HepG2 (cell line): ENCODE measurements around the gene SRCIN1.

Source experiments
- ZNF207 ChIP-seq: fragments of 450-650 bp; IDR thresholded peaks from 2 replicates; pipeline ENCODE4 v1.6.1; 2016; ENCODE audit warnings: antibody characterized with exemption, borderline replicate concordance
- ZNF274 ChIP-seq: sonication (generic); formaldehyde crosslinking; IDR thresholded peaks from 2 replicates; pipeline ENCODE4 v1.5.1; 2020; ENCODE audit warnings: mild to moderate bottlenecking, missing genetic modification reagents

DNA sequence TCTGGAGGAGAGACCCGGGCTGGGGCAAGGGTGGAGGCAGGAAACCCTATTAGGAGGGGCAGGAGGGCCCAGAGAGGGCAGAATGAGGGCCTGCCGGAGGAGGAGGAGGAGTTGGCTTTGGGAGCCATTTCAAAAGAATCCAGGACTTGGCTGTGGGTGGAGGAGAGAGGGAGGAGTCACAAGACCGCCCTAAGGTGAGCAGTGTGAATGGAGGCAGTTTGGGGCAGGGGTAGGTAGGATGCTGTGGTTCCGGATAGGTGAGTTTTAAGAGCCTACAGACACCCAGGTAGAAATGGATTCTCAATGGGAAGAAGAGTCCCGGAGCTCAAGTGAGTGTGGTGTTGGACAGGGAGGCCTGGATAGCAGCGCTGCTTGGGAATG is 97.2 kb downstream of the SRCIN1 start:
- TF ChIP-seq ZNF207: no peak
- TF ChIP-seq ZNF274 (CRISPR knock-in tag): no peak
